Transverse colon (tissue), 4 donors: ENCODE results near the gene FER. TPM values are rescaled to one million over a fixed set of nuclear protein-coding genes. Genes with fewer than 3 reads are reported as not detected.

Experiments used
- DNase-seq: peaks from one replicate; pipeline ENCODE4 v3.0.0-alpha.2; 2019
- H3K27ac ChIP-seq, 4 donors: fragments of 200-600 bp; sonication (generic); 2 replicates each; pipeline ENCODE4 v1.5.1; 2016 to 2018; ENCODE audit warnings: inconsistent platforms in 4 of 4
- H3K27me3 ChIP-seq: fragments of 200-600 bp; sonication (generic); 2 replicates; pipeline ENCODE4 v1.5.1; 2017; ENCODE audit warnings: inconsistent platforms
- H3K36me3 ChIP-seq, 4 donors: fragments of 200-600 bp; sonication (generic); 2 replicates each; pipeline ENCODE4 v1.5.1; 2017 to 2019; ENCODE audit warnings: inconsistent platforms in 4 of 4
- H3K4me1 ChIP-seq, 4 donors: fragments of 200-600 bp; sonication (generic); 2 replicates each; pipeline ENCODE4 v1.5.1; 2017 to 2020; ENCODE audit warnings: inconsistent platforms in 4 of 4
- H3K4me3 ChIP-seq, 4 donors: fragments of 200-600 bp; sonication (generic); 1 replicate in 1 of 4; 2 replicates in 3 of 4; pipeline versions ENCODE4 v1.5.1 to v1.6.1; 2017 to 2019; ENCODE audit warnings: inconsistent platforms in 4 of 4
- H3K9me3 ChIP-seq, 2 donors: fragments of 200-600 bp; sonication (generic); 2 replicates each; pipeline ENCODE4 v1.5.1; 2017 to 2019; ENCODE audit warnings: inconsistent platforms in 2 of 2
- EP300 ChIP-seq: sonication (generic); formaldehyde crosslinking; IDR thresholded peaks from one replicate; pipeline ENCODE4 v1.6.1; 2017; ENCODE audit warnings: antibody characterized with exemption, low read depth
- POLR2A ChIP-seq: fragments of 450-650 bp; IDR thresholded peaks from one replicate; pipeline ENCODE4 v1.6.1; 2016; ENCODE audit warnings: antibody characterized with exemption, mild to moderate bottlenecking, moderate library complexity
- POLR2AphosphoS5 ChIP-seq, 3 donors: sonication (generic); formaldehyde crosslinking; IDR thresholded peaks; one replicate each; pipeline ENCODE4 v1.6.1; 2016; ENCODE audit warnings: antibody characterized with exemption in 3 of 3
- WGBS, 2 donors: methylation state at CpG; one replicate each; pipeline ENCODE4 v1.1.5; 2018; ENCODE audit warnings: low coverage in 1 of 2; 5-methylcytosine and 5-hydroxymethylcytosine counted together
- in situ Hi-C, 4 donors: fragments of 200-750 bp; cut with MboI; loops; one replicate each; pipeline versions ENCODE4 v1.15.0 to v1.15.1; 2017; ENCODE audit warnings: low sequenced_read_pairs in 3 of 4, low pct_ligation_motif_present in 1 of 4, low pct_unique_long_range_greater_than_20kb in 1 of 4
- intact Hi-C: fragments of 100-400 bp; cut with DNase I; formaldehyde crosslinking; loops from one replicate; pipeline ENCODE4 v1.15.1; 2023; ENCODE audit warnings: low total_unique reads
- total RNA-seq, 4 donors: library from RNA; depleted of rRNA; stranded (reverse); fragments of >200 nt; gene quantifications; one replicate each; pipeline ENCODE4 v1.1.0, GENCODE V29; 2016
- TF ChIP-seq, protein P1 (sequence below), 5 experiments: fragments of 200-600 bp in 3 of 5; fragments of 450-650 bp in 2 of 5; sonication (generic) in 3 of 5; IDR thresholded peaks; 1 replicate in 2 of 5; 2 replicates in 3 of 5; pipeline ENCODE4 v1.5.1; 2016 to 2017; ENCODE audit warnings: antibody characterized with exemption in 5 of 5, inconsistent platforms in 3 of 5, mild to moderate bottlenecking in 2 of 5, moderate library complexity in 1 of 5

The FER gene
- total RNA-seq, 4 donors from 2014 or later, result 7.5 to 25.5 (median 13.1) TPM

DNA sequence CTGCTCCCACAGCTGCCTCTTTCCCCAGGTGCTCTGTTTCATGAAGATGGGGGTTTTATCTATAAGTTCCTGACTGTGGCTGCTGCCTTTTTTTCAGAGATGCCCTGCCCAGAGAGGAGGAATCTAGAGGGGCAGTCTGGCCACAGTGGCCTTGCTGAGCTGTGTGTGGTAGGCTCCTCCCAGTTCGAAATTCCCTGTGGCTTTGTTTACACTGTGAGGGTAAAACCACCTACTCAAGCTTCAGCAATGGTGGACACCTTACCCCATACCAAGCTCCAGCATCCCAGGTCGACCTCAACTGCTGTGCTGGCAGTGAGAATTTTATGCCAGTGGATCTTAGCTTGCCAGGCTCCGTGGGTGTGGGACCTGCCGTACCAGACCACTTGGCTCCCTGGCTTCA, 250.0 kb downstream of the FER start:
- DNase-seq, result no peak
- Histone ChIP-seq H3K36me3 (no peaks in the 10 kb centered on the region), H3K4me1 (no peaks in the 10 kb centered on the region), H3K9me3 (peaks cover 7 to 10% of the 10 kb centered on the region in 2 donors), H3K4me3 (no peak overlapping the region), H3K27me3 (no peaks in the 10 kb centered on the region), H3K27ac (no peak overlapping the region)
- TF ChIP-seq, protein P1, sequence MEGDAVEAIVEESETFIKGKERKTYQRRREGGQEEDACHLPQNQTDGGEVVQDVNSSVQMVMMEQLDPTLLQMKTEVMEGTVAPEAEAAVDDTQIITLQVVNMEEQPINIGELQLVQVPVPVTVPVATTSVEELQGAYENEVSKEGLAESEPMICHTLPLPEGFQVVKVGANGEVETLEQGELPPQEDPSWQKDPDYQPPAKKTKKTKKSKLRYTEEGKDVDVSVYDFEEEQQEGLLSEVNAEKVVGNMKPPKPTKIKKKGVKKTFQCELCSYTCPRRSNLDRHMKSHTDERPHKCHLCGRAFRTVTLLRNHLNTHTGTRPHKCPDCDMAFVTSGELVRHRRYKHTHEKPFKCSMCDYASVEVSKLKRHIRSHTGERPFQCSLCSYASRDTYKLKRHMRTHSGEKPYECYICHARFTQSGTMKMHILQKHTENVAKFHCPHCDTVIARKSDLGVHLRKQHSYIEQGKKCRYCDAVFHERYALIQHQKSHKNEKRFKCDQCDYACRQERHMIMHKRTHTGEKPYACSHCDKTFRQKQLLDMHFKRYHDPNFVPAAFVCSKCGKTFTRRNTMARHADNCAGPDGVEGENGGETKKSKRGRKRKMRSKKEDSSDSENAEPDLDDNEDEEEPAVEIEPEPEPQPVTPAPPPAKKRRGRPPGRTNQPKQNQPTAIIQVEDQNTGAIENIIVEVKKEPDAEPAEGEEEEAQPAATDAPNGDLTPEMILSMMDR (IDR thresholded peaks at IDR 0.05), result no peak
- TF ChIP-seq POLR2AphosphoS5 (IDR thresholded peaks at IDR 0.05) (no peak), POLR2A (no peak), EP300 (no peak)
- in situ Hi-C loops (no loop called here), intact Hi-C loops (no loop called here)
- 89 to 92% methylated on average over 2 to 4 of the region's 4 CpGs for WGBS, 2 donors

DNA sequence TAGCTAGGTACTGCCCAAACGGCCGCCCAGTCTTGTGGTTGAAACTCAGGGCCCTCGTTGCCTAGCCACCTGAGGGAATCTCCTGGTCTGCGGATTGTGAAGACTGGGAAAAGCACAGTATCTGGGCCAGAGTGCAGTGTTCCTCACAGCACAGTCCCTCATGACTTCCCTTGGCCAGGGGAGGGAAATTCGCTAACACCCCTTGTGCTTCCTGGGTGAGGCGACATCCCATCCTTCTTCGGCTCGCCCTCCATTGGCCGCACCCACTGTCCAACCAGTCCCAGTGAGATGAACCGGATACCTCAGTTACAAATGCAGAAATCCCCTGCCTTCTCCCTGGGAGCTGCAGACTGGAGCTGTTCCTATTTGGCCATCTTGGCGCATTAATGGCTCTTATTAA, 250.5 kb downstream of the FER start:
- Histone ChIP-seq H3K4me3 (no peak overlapping the region), H3K9me3 (peaks cover 7 to 10% of the 10 kb centered on the region in 2 donors), H3K4me1 (no peaks in the 10 kb centered on the region), H3K27ac (no peak overlapping the region), H3K27me3 (no peaks in the 10 kb centered on the region), H3K36me3 (no peaks in the 10 kb centered on the region)
- TF ChIP-seq, protein P1 (IDR thresholded peaks at IDR 0.05), result no peak
- no peak for TF ChIP-seq EP300
- TF ChIP-seq POLR2A, result no peak
- TF ChIP-seq POLR2AphosphoS5 (IDR thresholded peaks at IDR 0.05), result no peak
- WGBS, 2 donors, result 90 to 97% methylated on average over 9 to 11 of the region's 11 CpGs
- in situ Hi-C loops, result no loop called here
- intact Hi-C loops, result no loop called here
- no peak for DNase-seq

DNA sequence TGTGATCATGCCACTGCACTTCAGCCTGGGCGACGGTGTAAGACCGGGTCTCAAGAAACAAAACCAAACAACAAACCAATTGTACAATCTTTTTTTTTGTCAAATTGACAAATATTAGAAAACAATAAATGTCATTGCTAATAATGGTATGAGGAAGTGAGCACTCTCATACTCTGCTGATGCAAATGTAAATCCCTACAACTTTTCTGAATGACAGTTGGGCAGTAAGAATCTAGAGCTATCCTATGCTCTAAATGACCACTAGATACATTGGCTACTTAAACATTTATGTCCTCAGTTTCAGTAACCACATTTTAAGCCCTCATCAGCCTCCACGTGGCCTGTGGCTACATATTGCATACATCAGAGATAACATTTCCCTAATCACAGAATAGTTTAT, 256.2 kb downstream of the FER start:
- in situ Hi-C loops, result no loop called here

DNA sequence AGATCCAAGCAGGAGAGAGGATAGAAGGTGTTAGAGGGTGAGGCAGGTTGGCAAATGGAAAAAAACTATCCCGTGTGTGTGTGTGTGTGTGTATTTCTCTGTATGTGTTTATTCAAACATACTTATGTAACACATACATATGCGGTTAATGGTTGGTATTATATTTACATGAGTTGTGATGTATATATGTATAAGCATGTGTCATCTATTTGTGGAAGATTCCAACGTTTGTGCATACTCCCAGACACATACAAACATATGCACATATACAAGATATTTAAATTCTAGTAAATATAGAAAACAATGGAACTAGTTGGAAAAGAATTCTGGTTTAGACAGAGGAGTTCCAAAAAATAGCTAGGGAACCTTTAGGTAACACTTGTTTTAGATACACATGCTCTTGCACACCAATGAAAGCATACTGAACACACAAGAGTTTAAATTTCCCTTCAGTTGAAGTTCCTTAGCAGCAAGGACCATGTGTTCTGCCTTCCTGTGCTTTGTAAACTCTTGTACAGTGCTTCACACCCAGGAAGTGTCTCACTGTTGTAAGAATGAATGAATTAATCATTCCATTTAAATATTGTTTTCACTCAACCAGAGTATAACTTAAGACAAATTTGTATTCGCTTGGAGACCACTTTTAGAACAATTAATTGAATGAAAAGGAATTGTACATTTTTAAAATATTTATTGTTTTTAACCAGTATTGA, 257.8 kb downstream of the FER start:
- 76 to 82% methylated on average over 4 of the region's 4 CpGs for WGBS, 2 donors
- no peaks in the 10 kb centered on the region for H3K36me3 ChIP-seq
- TF ChIP-seq POLR2A, result no peak
- TF ChIP-seq, protein P1 (IDR thresholded peaks at IDR 0.05), result no peak
- TF ChIP-seq EP300, result no peak
- TF ChIP-seq POLR2AphosphoS5 (IDR thresholded peaks at IDR 0.05), result no peak
- no peaks in the 10 kb centered on the region for H3K27me3 ChIP-seq
- in situ Hi-C loops, result no loop called here
- H3K27ac ChIP-seq, result no peak overlapping the region
- H3K9me3 ChIP-seq, result no peaks in the 10 kb centered on the region
- no peak overlapping the region for H3K4me3 ChIP-seq
- no peak for DNase-seq
- H3K4me1 ChIP-seq, result no peaks in the 10 kb centered on the region
- intact Hi-C loops, result no loop called here

More for the DNA sequence above, 256.2 kb downstream of the FER start:
- intact Hi-C loops, result no loop called here
- WGBS, 2 donors, result 88 to 92% methylated on average over 4 of the region's 4 CpGs
- no peaks in the 10 kb centered on the region for H3K36me3 ChIP-seq
- no peaks in the 10 kb centered on the region for H3K27me3 ChIP-seq
- no peak overlapping the region for H3K4me3 ChIP-seq
- DNase-seq, result no peak
- H3K27ac ChIP-seq, result no peak overlapping the region
- no peak for TF ChIP-seq POLR2AphosphoS5 (IDR thresholded peaks at IDR 0.05)
- TF ChIP-seq EP300, result no peak
- TF ChIP-seq, protein P1 (IDR thresholded peaks at IDR 0.05), result no peak
- no peak for TF ChIP-seq POLR2A
- no peaks in the 10 kb centered on the region for H3K4me1 ChIP-seq
- no peaks in the 10 kb centered on the region for H3K9me3 ChIP-seq
